HG03378 (cell line): ENCODE data around the gene IGSF22.

ENCODE experiments used
- ATAC-seq: cut with Tn5 transposase; IDR thresholded peaks from one replicate; pipeline ENCODE4 v1.9.1; 2021; ENCODE audit warnings: mild to moderate bottlenecking, moderate library complexity; ENCODE audit not compliant: unreplicated experiment

The IGSF22 gene

GRCh38 chr11:18745251-18745650, 19.3 kb upstream of the IGSF22 start:
- ATAC-seq: no peak

GRCh38 chr11:18743900-18744514, 18.0 kb upstream of the IGSF22 start:
- no peak for ATAC-seq

- no peak for ATAC-seq
These were observed 17.4 kb upstream of the IGSF22 start for GRCh38 chr11:18743365-18743764.

DNA sequence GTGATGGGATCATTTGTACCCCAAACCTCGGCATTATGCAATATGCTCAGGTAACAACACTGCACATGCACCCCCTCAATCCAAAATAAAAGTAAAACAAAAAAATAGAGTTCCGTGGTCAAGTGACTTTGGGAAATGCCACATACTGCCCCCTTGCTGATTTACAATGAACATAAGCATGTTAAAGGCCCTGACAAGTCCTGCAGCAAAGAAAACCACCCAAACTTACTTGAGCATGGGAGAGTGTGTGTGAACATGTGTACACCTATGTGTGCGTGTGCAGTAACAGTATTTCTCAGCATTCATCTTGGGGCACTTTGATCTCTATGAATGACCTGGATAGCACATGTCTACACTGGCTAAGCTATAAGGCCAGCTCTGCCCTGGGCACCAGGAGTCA, 15.8 kb upstream of the IGSF22 start:
- no peak for ATAC-seq

DNA sequence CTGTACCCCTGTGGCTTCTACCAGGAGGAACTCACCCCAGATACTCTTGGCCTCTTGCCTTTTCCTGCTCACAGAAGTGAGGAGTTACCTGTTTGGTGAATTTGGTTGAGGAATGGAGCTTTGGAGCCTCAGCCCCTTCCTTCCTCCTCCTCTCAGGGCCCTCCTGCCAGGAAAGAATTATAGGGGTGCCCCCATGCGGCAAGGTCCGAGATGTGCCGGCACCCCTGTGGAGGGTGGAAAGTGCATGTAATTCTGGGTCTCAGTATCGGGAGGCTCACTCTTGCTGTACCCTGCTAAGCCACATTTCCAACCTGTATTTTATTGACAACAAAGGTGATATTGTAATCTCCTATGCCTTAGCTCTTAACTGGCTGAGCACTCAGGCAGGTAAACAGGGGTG, 13.7 kb upstream of the IGSF22 start:
- no peak for ATAC-seq

DNA sequence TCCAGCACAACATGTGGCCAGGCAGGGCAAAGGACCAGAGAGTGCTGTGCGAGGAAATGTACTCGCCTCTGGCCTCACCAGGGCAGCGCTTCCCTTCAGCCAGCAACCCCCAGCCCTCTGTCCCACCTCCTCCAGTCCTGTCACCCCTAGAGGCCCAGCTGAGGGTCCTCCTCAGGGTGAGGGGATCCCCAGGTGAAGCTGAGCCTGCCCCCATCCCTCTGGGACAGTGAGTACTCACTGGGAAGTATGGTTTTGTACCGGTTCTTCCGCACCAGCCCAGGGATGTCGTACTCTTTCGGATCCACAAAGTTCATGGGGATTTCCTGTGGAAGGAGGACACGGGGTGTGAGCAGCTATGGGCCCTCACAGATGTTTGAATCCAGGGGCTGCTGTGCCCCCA, 11.7 kb upstream of the IGSF22 start:
- no peak for ATAC-seq

- no peak for ATAC-seq
These were observed 10.7 kb upstream of the IGSF22 start for GRCh38 chr11:18736590-18737148.

- no peak for ATAC-seq
These were observed 7.2 kb upstream of the IGSF22 start for GRCh38 chr11:18733202-18733601.

DNA sequence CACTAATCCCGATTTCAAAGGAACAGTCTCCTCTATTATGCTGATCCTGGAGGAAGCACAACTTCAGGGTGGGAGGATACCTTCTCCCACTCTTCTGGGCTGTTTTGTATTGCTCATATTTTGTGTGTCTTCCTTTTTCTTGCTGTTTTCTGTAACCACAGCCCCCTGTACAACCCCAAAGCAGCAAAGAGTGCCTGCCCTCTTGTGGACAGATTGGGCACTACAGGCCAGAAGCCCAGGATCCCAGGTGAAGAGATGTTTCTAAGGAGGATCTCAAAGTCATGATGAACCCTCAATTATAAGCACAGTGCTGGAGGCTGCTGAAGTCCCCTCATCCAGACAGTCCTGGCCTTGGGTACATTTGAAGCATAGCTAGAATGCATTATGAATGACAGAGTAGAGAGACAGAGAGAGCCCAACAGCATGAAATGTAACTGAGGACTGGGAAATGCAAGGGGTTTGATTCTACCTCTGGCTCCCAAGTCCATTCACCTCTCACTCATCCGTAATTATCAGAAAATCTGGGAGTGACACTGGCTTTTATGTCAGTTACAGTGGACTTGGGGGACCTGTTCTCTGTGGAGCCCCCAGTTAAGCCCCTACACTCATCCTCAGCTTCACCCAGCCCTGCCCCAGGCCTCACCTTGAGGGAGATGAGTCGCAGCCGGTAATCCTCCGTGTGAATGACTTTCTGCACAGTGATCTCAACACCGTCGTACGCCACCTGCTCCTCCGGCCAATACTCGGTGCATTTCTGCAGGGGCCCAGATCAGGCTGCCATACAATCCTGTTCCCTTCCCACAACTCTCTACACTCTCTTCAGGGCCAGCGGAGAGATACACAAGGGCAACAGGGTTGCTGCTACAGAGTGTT, 6.2 kb upstream of the IGSF22 start:
- peak; percentile 52 for ATAC-seq

DNA sequence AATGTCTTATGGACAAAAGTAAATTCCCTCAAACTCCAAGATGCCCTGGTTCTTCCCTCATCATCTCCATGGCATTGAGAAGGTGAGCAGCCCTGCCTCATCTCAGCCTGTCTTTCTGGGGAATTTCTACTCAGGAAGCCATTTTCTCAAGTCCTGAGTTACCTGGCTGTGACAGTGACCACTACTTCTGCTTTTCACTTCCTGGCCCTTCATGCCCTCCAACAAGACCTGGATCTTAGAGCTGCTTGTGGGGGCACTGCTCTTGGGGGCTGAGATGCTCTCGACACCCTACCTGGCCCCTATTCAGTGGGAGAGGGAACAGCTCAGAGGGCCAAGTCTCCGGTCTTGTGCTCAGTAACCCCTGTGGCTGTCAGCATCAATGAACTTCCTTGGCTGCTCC, 5.5 kb upstream of the IGSF22 start:
- ATAC-seq: peak; percentile 16

DNA sequence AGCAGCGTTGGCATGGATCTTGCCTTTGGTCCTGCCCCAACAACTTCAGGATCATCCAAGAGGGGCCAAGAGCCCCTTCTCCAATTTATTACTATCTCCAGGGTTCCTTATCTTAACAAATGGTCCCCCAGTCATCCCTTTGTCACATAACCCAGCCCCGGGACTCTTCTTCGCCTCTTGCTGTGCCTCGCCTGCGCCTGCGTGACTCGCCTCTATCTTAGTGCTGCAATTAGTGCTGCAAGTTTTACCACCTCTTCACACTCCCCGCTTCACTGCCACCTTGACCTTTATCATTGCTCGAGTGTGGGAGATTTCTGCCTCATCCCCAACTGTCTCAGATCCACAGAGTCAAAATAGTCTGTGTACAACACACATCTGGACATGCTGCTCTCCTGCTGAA, 4.0 kb upstream of the IGSF22 start:
- no peak for ATAC-seq

GRCh38 chr11:18729426-18729825, 3.4 kb upstream of the IGSF22 start:
- ATAC-seq: no peak

DNA sequence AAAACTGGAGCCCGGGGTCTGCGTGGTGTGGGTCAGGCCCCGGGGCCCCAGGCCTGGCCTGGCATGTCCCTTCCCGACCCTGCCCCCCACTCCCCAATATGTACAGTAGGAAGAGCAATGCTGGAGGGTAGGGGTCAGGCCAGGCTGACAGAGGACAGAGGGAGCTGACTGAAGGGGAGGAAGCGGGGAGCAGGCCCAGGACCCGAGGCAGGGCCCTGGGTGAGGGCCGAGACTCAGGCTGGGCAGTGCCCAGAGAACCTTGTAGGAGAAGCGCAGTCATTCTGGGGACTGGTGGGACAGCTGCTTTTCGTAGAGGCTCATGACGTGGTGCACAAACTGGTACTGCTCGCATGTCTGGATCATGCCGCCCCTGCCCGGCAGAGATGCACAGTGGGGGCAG, 2.7 kb upstream of the IGSF22 start:
- ATAC-seq: no peak

- no peak for ATAC-seq
These were observed 1.7 kb upstream of the IGSF22 start for GRCh38 chr11:18727479-18728236.

DNA sequence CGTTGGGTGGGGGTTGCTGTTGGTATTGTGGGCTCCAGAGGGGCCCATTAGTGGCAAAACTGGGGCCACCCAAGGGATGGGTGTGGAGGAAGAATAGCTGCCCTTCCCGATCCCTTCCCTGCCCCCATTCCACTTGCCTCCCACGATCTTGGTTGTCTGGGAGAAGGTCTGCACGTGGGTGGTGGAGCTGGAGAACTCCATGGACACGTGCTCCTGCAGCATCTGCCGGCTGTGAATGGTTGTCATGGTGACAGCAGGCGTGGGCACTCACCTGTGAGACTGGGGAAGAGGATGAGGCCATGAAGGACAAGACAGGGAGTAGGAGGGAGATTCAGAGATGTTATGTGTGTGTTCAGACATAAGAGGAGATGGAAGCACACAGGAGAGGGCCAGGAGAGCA, 2.0 kb downstream of the IGSF22 start:
- ATAC-seq: no peak

DNA sequence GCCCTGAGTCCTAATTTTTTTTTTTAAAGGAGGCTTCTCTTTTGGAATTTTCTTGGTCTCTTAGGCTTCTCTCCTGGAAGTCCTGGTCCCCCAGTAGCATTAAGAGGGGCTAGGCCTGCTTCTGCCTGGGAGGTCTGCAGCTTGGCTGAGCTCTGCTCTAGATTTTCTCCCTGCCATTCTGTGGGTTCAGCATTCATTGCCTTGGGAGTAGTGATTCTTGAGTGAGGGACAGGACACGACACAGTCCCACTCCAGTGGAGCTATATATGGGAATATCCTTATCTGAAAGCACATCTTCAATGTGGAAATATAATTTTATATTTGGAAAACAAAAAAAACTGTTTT, 3.7 kb downstream of the IGSF22 start:
- ATAC-seq: peak; percentile 14

DNA sequence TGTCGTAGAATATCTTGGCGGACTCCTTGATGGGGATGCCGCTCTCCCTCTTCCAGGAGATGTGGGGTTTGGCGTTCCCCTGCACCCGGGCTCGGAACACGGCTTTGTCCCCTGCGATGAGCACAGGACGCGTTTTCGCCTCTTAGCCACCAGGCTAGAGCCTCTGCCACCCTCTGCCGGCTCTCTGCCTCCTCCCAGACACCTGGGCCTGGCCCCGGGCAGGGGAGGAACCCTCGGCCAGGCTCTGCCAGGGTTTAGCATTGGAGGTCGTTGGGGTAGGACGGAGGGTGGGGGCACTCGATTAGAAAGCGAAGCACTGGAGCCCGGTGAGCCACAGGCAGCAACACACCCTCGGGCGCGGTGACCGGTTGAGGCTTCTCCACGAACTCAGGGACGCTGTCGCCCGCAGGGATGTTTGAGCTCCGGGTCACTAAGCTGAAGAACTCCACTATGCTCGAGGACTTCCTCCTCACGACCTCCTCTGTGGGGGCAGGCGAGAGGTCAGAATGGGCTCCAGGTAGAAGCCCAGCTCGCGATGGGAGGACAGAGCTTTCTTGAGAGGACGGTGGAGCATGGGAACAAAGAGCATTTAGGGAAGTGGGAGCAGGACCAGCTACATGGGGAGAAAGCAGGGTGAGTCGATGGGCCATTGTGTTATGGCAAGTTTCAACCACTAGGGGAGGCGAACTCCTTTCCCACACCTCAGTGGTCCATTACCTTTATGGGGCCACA, 4.3 kb downstream of the IGSF22 start:
- peak; percentile 77 for ATAC-seq

- ATAC-seq: peak; percentile 50
These were observed 5.0 kb downstream of the IGSF22 start for GRCh38 chr11:18720808-18721560.

GRCh38 chr11:18720091-18720807, 5.7 kb downstream of the IGSF22 start:
- ATAC-seq: no peak

DNA sequence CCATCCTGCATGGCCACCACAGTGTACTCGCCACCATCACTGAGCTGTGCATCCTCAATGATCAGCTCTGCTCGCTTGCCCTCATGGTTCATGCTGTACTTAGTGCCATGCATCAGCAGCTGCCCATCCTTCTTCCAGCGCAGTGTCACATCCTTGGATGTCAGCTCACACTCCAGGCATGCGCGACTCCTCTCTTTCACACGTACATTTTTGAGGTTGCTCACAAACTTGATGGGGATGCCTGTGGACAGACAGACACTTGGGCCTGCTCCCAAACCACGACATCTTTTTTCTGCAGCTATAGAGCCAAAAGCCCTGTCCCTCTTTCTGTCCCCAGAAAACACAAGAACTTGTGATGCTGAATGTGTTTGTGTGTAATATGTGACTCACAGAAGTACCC, 10.5 kb downstream of the IGSF22 start:
- ATAC-seq: no peak
